MV-4-11 (cell line): Measurements from ENCODE around the gene MTA2.
A peak's percentile ranks its signal among the peaks of the same experiment; 100 is the strongest.

ENCODE experiments used
- DNase-seq: peaks from one replicate; lab custom pipeline; 2025; lab: John Stamatoyannopoulos, UW

Gene MTA2

DNA sequence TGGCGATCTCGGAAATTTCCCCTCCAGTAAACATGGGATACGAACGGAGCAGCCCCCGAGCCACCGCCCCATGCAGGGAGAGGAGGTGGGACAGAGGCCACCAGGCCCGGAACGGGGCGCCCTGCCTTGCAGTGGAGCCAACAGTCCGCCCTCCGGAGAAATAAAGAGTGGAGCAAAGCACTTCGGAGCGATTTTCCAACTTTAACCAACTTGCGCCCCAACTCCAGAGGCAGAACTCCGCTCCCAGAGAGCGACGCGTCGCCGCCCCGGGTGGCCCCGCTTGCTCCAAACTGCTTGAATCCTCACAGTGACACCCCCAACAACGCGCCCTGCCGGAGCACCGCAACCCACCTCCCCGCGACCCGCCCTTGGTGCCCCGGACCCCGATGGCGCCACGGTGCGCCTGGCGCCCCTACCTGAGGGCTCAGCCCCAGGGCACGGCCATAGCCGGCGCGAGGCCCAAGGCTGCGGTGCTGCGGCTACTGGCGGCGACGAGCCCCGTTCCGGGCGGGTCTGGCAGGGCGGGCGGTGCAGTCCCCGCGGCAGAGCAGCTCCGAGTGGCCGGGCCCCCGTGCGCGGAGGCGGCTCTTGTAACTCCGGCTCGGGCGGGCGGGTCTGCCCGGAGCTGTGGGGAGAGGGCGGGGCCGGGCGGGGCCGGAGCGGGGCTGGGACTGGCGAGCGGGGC, 55.3 kb downstream of the MTA2 start, which contains the start of gene AHNAK:
AHNAK (minus strand) TSS at position 563 of the 685 bp plus-strand sequence. CDS start 10,708 bp downstream, outside the sequence.
- DNase-seq: peak; percentile 46

DNA sequence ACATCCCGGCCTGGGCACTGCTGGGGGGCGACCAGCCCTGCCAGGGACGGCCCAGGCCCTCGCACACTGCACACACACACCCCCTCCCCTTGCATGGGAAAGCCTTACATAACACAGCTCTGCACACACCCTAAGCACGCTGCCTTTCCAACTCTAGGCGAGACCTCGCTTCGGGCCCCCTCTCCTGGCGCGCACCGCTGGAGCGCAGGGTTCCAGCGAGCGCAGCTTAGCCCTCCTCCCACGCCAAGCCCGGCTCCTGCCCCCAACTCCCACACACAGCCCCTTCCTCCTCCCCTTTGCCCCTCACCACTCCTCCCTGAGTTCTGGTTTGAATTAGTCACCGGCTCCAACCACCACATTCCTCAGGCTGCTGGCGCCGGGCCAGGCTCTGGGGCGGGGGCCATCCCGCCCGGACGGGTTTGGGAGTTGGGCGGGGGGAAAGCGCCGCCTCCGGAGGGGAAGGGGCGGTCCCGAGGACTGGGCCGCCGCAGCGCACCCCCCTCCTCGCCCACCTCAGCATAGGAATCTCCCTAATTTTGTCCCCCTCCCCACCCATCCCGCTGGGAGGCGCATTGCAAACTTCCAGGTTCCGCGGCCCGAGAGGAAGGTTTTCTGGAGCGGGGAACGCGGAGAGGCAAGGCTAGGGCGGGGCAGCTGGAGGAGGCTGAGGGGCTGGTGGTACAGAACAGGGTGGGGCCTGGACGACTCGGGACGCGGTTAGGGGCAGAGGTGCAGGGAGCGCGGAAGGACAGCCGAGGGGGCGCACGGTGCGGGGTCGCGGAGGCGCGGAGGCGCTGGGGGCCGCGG, 56.0 kb downstream of the MTA2 start:
- DNase-seq: peak; percentile 68

DNA sequence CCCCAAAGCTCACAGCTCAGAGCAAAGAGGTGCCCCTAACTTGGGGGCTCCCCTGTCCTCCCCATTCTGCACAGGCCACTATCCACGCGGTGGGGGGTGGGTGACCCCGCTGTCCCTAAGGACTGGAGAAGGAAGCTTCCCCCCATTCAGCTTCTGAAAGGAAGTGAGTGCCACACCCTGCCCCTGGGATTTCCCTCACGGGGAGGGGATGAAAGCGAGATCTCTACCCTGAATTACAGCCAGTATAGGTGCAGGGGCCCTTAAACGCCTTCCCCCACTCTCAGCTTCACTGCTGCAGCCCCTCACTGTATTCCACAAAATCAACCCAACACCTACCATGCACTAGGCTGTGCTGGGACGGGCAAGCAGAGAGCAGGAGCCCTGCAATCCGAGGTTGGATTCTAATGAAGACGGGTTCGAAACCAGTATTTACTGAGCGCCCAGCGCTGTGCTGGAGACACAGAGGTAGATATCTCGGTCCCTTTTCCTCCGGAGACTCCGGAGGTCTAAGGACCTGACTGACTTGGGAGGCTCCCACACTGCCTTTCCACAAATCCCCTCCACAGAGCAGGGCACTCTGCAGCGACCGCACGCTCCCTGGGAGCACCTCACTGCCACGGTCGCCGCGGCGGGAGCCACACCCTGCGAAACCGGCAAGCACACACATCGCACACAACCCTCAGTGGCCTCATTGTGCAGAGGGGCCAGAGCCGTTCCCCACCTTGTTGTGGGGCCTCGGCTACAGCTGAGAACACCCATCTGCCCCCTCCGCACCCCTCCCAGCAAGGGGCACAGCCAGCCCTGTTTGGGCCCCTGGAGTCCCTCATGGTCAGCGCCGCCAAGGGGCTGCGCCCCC, 56.9 kb downstream of the MTA2 start:
- DNase-seq: peak; percentile 12

DNA sequence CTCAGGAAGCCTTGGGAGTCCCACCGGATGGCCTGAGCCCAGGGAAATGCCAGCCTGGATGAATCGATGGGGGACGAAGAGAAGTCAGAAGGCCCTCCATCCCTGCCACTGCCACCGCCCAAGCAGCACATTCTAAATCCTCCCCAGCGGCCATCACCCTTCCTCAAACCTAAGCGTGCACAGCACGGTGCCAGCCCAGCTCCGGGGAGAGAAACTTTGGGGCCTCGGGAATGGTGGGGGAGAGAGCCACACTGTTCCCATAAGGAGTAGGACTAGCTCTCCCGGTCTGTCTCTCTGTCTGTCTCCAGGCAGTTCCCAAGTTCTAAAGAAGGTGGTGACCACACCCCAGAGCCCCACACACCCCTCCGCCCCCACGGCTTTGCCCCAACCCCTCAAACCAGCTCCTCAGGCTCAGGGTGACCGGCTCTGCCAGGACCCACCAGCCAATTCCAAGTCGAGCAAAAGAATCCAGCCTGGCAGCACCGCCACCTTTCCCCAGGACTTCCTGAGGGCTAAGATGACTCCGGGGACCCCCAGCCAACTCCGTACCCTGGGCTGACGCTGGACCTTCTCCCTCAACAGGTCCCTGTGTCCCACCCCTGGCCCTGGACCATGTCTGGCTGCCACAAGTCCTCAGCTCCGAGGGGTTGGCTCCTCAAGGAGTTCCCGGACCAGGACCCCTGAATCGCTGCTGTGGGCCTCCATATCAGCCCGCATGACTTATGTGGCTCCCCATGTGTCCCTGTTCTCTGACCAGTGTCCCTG, 57.8 kb downstream of the MTA2 start:
- no peak for DNase-seq
